ENCODE results near the gene CCDC196. TPM values are rescaled to one million over a fixed set of nuclear protein-coding genes. Genes with fewer than 3 reads are reported as not detected.

Gene CCDC196
- total and polyA plus RNA-seq, 7 donors, result 0.54 to 1.2 TPM; not detected in 5

DNA sequence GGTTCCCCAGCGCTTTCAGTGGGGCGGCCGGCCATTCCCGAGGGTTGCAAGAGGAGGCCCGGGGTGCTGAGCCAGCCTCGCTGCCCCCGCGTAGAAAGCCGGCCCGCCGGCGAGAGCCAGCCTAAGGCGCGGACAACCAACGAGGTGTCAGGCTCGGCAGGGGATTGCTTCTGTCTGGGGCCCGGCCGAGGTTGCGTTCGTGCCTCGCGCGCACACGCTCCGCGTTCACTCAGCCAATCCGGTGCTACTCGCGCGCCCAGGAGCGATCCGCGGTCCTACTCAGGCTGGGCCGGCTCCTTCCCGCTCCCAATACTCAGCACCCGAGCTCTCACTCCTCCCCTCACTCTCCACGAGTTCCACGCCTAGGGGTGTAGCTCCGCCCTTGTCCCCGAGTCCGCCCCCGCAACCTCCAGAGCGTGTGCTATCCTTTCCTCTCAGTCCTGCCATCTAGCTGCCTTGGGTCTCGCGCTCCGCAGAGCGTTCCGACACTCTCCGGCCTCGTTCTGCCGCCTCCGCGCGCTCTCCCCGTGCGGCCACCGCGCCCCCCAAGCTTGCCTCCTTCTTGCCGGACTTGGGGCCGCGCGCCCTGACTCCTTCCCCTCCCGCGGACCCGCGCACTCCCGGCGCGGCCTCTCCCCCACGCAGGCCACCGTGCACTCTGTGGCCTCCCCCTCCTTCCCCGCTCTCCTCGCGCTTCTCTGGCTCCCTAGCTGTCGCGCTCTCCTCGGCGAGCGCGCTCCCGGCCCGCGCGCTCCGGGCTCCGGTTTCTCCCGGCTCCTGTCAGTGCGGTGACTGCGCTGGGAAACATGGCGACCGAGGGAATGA, 21.8 kb downstream of the CCDC196 start, which contains the start of gene GPHN:
Gene GPHN (plus strand): TSS at position 426 of the 825 bp plus-strand sequence.
- intact Hi-C loops (cut with DNase I), result loop anchor here (2.0 to 5.0 kb wide), 2 partner anchors 733 to 1096 kb away; partner anchors contain the start of genes FUT8 and PALS1
- peaks cover 0 to 19% (median 12%) of the 10 kb centered on the region in 4 donors for H3K4me1 ChIP-seq
- H3K27ac ChIP-seq, result peak within 1 kb of the TSS; percentile 91 to 96 (median 93)
- WGBS, 2 donors, result 0 to 1% methylated on average over 91 of the region's 91 CpGs
- peak within 1 kb of the TSS; percentile 52 to 97 (median 82) for H3K4me3 ChIP-seq
- peak; percentile 98 for DNase-seq
- H3K27me3 ChIP-seq, result no peaks in the 10 kb centered on the region
- H3K36me3 ChIP-seq, result no peaks in the 10 kb centered on the region
- TF ChIP-seq EP300 (IDR thresholded peaks at IDR 0.05), result no peak
- TF ChIP-seq POLR2AphosphoS5 (IDR thresholded peaks at IDR 0.05), result peak; percentile 85 to 98 (median 90)
- TF ChIP-seq, protein P1, sequence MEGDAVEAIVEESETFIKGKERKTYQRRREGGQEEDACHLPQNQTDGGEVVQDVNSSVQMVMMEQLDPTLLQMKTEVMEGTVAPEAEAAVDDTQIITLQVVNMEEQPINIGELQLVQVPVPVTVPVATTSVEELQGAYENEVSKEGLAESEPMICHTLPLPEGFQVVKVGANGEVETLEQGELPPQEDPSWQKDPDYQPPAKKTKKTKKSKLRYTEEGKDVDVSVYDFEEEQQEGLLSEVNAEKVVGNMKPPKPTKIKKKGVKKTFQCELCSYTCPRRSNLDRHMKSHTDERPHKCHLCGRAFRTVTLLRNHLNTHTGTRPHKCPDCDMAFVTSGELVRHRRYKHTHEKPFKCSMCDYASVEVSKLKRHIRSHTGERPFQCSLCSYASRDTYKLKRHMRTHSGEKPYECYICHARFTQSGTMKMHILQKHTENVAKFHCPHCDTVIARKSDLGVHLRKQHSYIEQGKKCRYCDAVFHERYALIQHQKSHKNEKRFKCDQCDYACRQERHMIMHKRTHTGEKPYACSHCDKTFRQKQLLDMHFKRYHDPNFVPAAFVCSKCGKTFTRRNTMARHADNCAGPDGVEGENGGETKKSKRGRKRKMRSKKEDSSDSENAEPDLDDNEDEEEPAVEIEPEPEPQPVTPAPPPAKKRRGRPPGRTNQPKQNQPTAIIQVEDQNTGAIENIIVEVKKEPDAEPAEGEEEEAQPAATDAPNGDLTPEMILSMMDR (IDR thresholded peaks at IDR 0.05), result peak in 1 of 4 experiments; percentile 20
- peak; percentile 50 to 73 for TF ChIP-seq POLR2A (IDR thresholded peaks at IDR 0.05)
- H3K9me3 ChIP-seq, result no peaks in the 10 kb centered on the region

DNA sequence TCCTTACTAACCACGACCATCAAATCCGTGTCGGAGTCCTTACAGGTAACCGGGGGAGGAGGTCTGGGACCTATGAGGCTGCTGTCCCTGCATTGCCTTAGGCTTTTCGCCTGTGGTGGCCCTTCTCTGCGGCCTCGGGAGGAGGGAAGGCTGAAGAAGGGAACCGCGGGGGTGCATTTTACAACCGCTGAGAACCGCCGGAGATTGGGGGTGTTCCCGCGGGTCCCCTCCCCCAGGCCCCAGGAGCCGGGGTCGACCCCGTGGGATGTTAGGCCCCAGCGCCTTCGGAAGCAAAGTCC, 22.3 kb downstream of the CCDC196 start:
- intact Hi-C loops (cut with DNase I), result loop anchor here (5.0 kb wide), 1 partner anchor 1096 kb away; the partner anchor contains the start of gene FUT8
- no peak for DNase-seq
- Histone ChIP-seq H3K27me3 (no peaks in the 10 kb centered on the region), H3K9me3 (no peaks in the 10 kb centered on the region), H3K27ac (peak overlapping the region; percentile 91 to 96 (median 93)), H3K4me3 (peak overlapping the region; percentile 52 to 97 (median 82)), H3K4me1 (peaks cover 0 to 19% (median 12%) of the 10 kb centered on the region in 4 donors), H3K36me3 (no peaks in the 10 kb centered on the region)
- 0 to 1% methylated on average over 19 of the region's 19 CpGs for WGBS, 2 donors
- TF ChIP-seq, protein P1 (IDR thresholded peaks at IDR 0.05), result no peak
- TF ChIP-seq POLR2AphosphoS5 (IDR thresholded peaks at IDR 0.05), result no peak
- no peak for TF ChIP-seq EP300 (IDR thresholded peaks at IDR 0.05)
- no peak for TF ChIP-seq POLR2A (IDR thresholded peaks at IDR 0.05)

DNA sequence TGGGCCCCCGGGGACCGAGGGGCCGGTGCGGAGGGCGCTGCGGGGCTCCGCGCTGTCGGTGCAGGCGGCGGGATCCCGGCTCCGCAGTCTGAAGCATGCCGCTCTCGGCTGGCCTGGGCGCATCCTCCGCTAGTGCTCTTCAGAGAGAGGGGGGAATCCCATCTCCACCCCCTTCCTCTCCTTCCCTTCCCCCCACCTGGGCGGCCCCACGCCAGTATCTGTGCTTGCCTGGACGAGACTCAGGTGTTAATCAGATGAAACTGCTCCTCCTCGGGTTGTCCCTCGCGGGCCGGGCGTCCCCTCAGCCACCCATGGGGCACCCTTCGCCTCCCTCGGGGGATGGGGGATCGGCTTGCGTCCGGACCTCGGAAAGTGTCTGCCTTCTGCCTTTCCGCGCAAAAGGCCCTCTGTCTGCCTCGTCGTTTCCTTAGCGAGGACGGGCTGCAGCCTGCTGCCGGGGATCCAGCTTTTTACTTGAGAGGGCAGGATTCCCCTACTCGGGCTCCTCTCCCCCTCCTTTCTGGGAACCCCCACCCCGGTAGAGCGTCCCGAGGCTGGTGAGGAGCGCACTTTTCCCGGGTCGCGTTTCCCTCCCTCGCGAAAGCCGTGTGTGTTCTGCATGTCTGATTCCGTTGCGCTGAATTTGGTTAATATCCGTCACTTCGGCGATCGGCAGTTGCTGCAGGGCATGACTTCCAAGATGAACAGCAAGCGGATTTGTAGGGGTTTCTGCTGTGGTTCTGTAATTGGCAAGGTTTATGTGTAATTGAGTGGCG, 22.9 kb downstream of the CCDC196 start:
- Histone ChIP-seq H3K27me3 (no peaks in the 10 kb centered on the region), H3K9me3 (no peaks in the 10 kb centered on the region), H3K36me3 (no peaks in the 10 kb centered on the region), H3K4me3 (peak overlapping the region; percentile 52 to 97 (median 82)), H3K27ac (peak overlapping the region; percentile 91 to 96 (median 93)), H3K4me1 (peaks cover 0 to 19% (median 12%) of the 10 kb centered on the region in 4 donors)
- peak; percentile 68 for DNase-seq
- no peak for TF ChIP-seq POLR2AphosphoS5 (IDR thresholded peaks at IDR 0.05)
- no peak for TF ChIP-seq POLR2A (IDR thresholded peaks at IDR 0.05)
- TF ChIP-seq, protein P1 (IDR thresholded peaks at IDR 0.05), result no peak
- TF ChIP-seq EP300 (IDR thresholded peaks at IDR 0.05), result no peak
- WGBS, 2 donors, result 1% methylated on average over 57 of the region's 57 CpGs
- intact Hi-C loops (cut with DNase I), result loop anchor here (5.0 kb wide), 1 partner anchor 1097 kb away; the partner anchor contains the start of gene FUT8

DNA sequence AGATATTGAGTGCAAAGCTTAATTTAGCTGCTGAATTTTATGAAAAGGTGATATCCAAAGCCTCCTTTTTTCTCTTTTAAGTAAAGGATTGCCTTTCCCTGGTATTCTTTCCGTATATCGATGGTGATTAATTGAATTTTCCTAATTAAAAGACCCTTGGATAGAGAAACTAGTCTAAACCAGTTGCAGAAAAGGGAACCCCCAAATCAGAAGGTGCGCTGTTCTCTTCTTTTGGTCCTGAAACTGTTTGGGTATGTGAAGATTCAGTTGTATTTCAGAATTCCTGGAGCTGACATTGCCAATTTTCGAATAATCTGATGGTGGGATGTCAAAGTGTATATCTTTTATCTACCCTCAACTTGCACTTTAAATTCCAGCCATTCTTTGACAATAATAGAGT, 23.7 kb downstream of the CCDC196 start:
- TF ChIP-seq, protein P1 (IDR thresholded peaks at IDR 0.05), result no peak
- TF ChIP-seq POLR2AphosphoS5 (IDR thresholded peaks at IDR 0.05), result no peak
- TF ChIP-seq POLR2A (IDR thresholded peaks at IDR 0.05), result no peak
- TF ChIP-seq EP300 (IDR thresholded peaks at IDR 0.05), result no peak
- 29 to 48% methylated on average over 4 of the region's 4 CpGs for WGBS, 2 donors
- no peak for DNase-seq
- H3K36me3 ChIP-seq, result no peaks in the 10 kb centered on the region
- no peaks in the 10 kb centered on the region for H3K27me3 ChIP-seq
- H3K4me3 ChIP-seq, result peak overlapping the region in 3 of 4 donors; percentile 79 to 97 (median 85)
- H3K9me3 ChIP-seq, result no peaks in the 10 kb centered on the region
- intact Hi-C loops (cut with DNase I), result loop anchor here (5.0 kb wide), 1 partner anchor 1098 kb away; the partner anchor contains the start of gene FUT8
- H3K4me1 ChIP-seq, result peaks cover 0 to 19% (median 12%) of the 10 kb centered on the region in 4 donors
- H3K27ac ChIP-seq, result peak overlapping the region in 2 of 4 donors; percentile 93 to 96
